ENCODE results near the gene POR.

Gene POR

DNA sequence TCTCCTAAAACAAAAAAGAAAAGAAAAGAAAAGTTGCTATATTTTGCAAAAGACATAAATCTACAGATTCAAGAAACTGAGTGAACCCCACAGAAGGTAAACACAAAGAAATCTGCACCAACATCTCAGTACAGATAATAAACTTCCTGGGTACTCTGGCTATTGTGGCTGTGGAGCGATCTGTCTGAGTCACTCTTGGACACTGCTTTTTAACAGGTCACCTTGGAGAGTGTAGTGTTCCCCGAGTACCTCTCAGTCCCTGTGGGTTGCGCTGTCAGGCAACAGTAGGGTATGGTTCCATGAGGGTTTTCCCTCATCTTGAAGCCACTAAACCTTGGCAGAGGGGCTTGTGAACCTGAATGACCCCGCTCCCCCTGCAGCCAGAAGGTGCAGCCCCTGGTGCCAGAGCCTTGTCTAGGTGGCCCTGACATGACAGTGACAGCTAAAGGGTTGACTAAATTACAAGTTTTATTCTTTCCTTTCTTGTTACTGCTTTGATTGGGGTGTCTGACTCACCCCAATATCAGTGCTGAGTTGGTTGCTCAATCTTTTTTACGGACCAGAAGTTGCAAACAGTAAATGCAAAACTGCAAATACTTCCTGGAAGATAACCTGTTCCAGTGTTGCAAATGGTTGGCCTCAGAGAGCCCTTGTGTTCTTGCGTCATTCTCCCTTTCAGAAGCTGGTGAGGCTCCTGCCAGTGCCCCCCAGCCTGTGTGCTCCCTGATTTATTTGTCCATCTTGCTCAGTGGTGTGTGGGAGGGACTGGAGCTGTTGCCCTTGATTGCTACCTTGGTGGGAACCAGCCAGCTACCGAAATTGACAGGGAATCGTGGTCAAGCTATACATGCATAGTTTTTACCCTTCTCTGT lies 30.6 kb downstream of the POR start:
- TF ChIP-seq, protein P1, sequence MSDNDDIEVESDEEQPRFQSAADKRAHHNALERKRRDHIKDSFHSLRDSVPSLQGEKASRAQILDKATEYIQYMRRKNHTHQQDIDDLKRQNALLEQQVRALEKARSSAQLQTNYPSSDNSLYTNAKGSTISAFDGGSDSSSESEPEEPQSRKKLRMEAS (IDR thresholded peaks at IDR 0.05; ENCODE audit: low read depth, low read length), result no peak
- no peak for TF ChIP-seq POLR2A (IDR thresholded peaks at IDR 0.05; ENCODE audit: extremely low read depth, insufficient read length)
- TF ChIP-seq MYC (IDR thresholded peaks at IDR 0.05; ENCODE audit: low read depth, low read length), result no peak
- TF ChIP-seq CTCF (IDR thresholded peaks at IDR 0.05; ENCODE audit: low read depth, low read length), result no peak
- peak; percentile 87 for DNase-seq (ENCODE audit: low read depth)
- no peak overlapping the region for H3K4me3 ChIP-seq (ENCODE audit: low read depth, low read length)

DNA sequence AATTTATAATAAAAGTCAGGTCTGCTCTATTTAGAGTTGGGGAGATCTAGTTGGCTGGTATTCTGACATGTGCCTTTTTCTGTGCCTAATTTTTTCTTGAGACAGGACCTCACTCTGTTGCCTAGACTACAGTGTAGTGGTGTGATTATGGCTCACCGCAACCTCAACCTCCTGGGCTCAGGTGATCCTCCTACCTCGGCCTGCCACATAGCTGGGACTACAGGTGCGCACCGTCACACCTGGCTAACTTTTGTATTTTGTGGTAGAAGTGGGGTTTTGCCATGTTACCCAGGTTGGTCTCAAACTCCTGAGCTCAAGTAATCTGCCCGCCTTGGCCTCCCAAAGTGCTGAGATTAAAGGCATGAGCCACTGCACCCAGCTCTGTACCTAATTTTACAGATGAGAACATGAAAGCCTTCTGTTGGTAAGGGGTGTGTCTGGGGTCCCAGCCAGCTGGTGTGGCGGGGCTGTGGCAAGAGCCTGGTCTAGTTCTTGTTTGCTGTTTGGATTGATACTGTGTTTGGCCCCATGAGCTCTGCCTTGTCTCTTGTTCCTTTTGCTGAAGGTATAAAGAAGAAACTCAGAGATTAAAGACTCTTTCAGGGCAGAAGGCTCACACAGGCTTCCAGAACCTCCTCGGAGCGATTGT lies 31.4 kb downstream of the POR start:
- no peak overlapping the region for H3K4me3 ChIP-seq (ENCODE audit: low read depth, low read length)
- no peak for TF ChIP-seq MYC (IDR thresholded peaks at IDR 0.05; ENCODE audit: low read depth, low read length)
- TF ChIP-seq, protein P1 (IDR thresholded peaks at IDR 0.05; ENCODE audit: low read depth, low read length), result no peak
- TF ChIP-seq CTCF (IDR thresholded peaks at IDR 0.05; ENCODE audit: low read depth, low read length), result no peak
- TF ChIP-seq POLR2A (IDR thresholded peaks at IDR 0.05; ENCODE audit: extremely low read depth, insufficient read length), result no peak
- no peak for DNase-seq (ENCODE audit: low read depth)

- TF ChIP-seq, protein P1 (IDR thresholded peaks at IDR 0.05; ENCODE audit: low read depth, low read length), result no peak
- no peak for DNase-seq (ENCODE audit: low read depth)
- no peak overlapping the region for H3K4me3 ChIP-seq (ENCODE audit: low read depth, low read length)
These were observed 33.2 kb downstream of the POR start for GRCh38 chr7:75948179-75948578.

- TF ChIP-seq POLR2A (IDR thresholded peaks at IDR 0.05; ENCODE audit: extremely low read depth, insufficient read length) (no peak), CTCF (IDR thresholded peaks at IDR 0.05; ENCODE audit: low read depth, low read length) (no peak), MYC (IDR thresholded peaks at IDR 0.05; ENCODE audit: low read depth, low read length) (no peak)
- TF ChIP-seq, protein P1 (IDR thresholded peaks at IDR 0.05; ENCODE audit: low read depth, low read length), result no peak
- DNase-seq (ENCODE audit: low read depth), result no peak
- no peak overlapping the region for H3K4me3 ChIP-seq (ENCODE audit: low read depth, low read length)
These were observed 35.2 kb downstream of the POR start for GRCh38 chr7:75950111-75950681.

DNA sequence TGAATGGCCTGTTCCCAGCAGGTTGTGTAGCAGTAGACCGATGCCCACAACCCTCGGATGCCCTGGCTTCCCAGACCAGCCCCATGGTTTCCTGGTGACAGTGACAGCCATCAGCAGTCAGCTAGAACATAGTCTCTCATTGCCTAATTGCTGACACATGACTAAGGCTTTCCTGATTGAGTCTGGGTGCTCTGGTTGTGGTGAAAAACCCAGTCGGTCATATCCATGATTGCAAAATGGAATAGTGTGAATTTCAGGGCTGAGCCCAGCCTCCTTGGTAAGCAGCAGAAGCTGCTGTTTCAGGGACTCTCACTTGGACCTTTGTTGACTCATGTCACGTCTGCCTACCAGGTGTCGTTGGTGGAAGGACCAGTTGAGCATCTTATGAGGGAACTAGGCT lies 36.6 kb downstream of the POR start:
- DNase-seq (ENCODE audit: low read depth), result peak; percentile 88
- no peak overlapping the region for H3K4me3 ChIP-seq (ENCODE audit: low read depth, low read length)
- TF ChIP-seq CTCF (IDR thresholded peaks at IDR 0.05; ENCODE audit: low read depth, low read length), result no peak
- TF ChIP-seq, protein P1 (IDR thresholded peaks at IDR 0.05; ENCODE audit: low read depth, low read length), result no peak
- TF ChIP-seq POLR2A (IDR thresholded peaks at IDR 0.05; ENCODE audit: extremely low read depth, insufficient read length), result no peak
- no peak for TF ChIP-seq MYC (IDR thresholded peaks at IDR 0.05; ENCODE audit: low read depth, low read length)

GRCh38 chr7:75953431-75953830 lies 38.5 kb downstream of the POR start:
- no peak for TF ChIP-seq MYC (IDR thresholded peaks at IDR 0.05; ENCODE audit: low read depth, low read length)
- TF ChIP-seq, protein P1 (IDR thresholded peaks at IDR 0.05; ENCODE audit: low read depth, low read length), result no peak
- no peak for TF ChIP-seq CTCF (IDR thresholded peaks at IDR 0.05; ENCODE audit: low read depth, low read length)
- no peak for TF ChIP-seq POLR2A (IDR thresholded peaks at IDR 0.05; ENCODE audit: extremely low read depth, insufficient read length)
- no peak for DNase-seq (ENCODE audit: low read depth)

More at GRCh38 chr7:75953431-75953830, 38.5 kb downstream of the POR start:
- H3K4me3 ChIP-seq (ENCODE audit: low read depth, low read length), result no peak overlapping the region
